NCI-H82 (cell line): ENCODE measurements around the gene SETD7.
"Not testable (repeated sequence)": the region's sequence is repeated elsewhere in the genome, so short reads cannot be mapped to it uniquely, and the experiment has no call there.

ENCODE experiments used
- DNase-seq: peaks from one replicate; lab custom pipeline; 2025; lab: John Stamatoyannopoulos, UW

SETD7 gene

GRCh38 chr4:139465922-139466321 lies 90.1 kb downstream of the SETD7 start:
- DNase-seq: no peak

GRCh38 chr4:139464512-139464911 lies 91.5 kb downstream of the SETD7 start:
- not testable (repeated sequence) for DNase-seq

GRCh38 chr4:139461022-139461628 lies 94.9 kb downstream of the SETD7 start:
- no peak for DNase-seq

GRCh38 chr4:139460565-139460964 lies 95.5 kb downstream of the SETD7 start:
- DNase-seq: no peak

GRCh38 chr4:139458999-139459398 lies 97.0 kb downstream of the SETD7 start:
- no peak for DNase-seq

GRCh38 chr4:139458543-139458942 lies 97.5 kb downstream of the SETD7 start:
- DNase-seq: no peak

- DNase-seq: peak; percentile 71
These were observed 98.7 kb downstream of the SETD7 start for GRCh38 chr4:139457318-139457717.

- no peak for DNase-seq
These were observed 100.9 kb downstream of the SETD7 start for GRCh38 chr4:139455126-139455538.

- peak; percentile 53 for DNase-seq
These were observed 101.6 kb downstream of the SETD7 start, which contains the start of gene RAB33B for GRCh38 chr4:139454111-139455045. TSS of gene RAB33B (plus strand) at chr4:139454121. CDS start at chr4:139454196, 75 bp downstream.

- DNase-seq: peak; percentile 96
These were observed 102.5 kb downstream of the SETD7 start for GRCh38 chr4:139453371-139454110.

GRCh38 chr4:139453041-139453370 lies 103.0 kb downstream of the SETD7 start:
- DNase-seq: peak; percentile 82

GRCh38 chr4:139451997-139452396 lies 104.0 kb downstream of the SETD7 start:
- no peak for DNase-seq

- no peak for DNase-seq
These were observed 105.4 kb downstream of the SETD7 start for GRCh38 chr4:139450586-139450985.

- not testable (repeated sequence) for DNase-seq
These were observed 108.9 kb downstream of the SETD7 start for GRCh38 chr4:139447078-139447477.
